HG03139 (cell line): ENCODE data around the gene ATAD3B.

Experiments
- ATAC-seq: cut with Tn5 transposase; IDR thresholded peaks from one replicate; pipeline ENCODE4 v1.9.1; 2021; ENCODE audit not compliant: unreplicated experiment

ATAD3B gene

GRCh38 chr1:1542766-1543705 lies 71.5 kb downstream of the ATAD3B start:
- no peak for ATAC-seq

GRCh38 chr1:1543706-1544099 lies 72.1 kb downstream of the ATAD3B start:
- no peak for ATAC-seq

GRCh38 chr1:1544544-1544943 lies 73.0 kb downstream of the ATAD3B start:
- no peak for ATAC-seq
